Cardiac fibroblast (primary cell): Measurements from ENCODE around the gene ACVR1B.
A peak's percentile ranks its signal among the peaks of the same experiment; 100 is the strongest.

Experiments
- DNase-seq, 2 donors: peaks; one replicate each; pipeline versions ENCODE4 v3.0.0 to v3.0.0-alpha.2; 2010; ENCODE audit warnings: low read depth in 2 of 2
- H3K4me3 ChIP-seq, 2 donors: replicated peaks in 1 of 2; 1 replicate in 1 of 2; 2 replicates in 1 of 2; pipeline ENCODE4 v1.5.1; 2011; ENCODE audit warnings: low read depth in 2 of 2, low read length in 2 of 2, mild to moderate bottlenecking in 2 of 2, moderate library complexity in 1 of 2
- CTCF ChIP-seq: IDR thresholded peaks from one replicate; pipeline ENCODE4 v1.5.1; 2011; ENCODE audit warnings: low read depth, mild to moderate bottlenecking, low read length, inconsistent platforms

ACVR1B gene

GRCh38 chr12:52032446-52032803, 80.9 kb downstream of the ACVR1B start:
- DNase-seq: peak; percentile 78 to 91
- TF ChIP-seq CTCF: no peak
- H3K4me3 ChIP-seq: peak overlapping the region; percentile 19 to 39

GRCh38 chr12:52032804-52033445, 81.4 kb downstream of the ACVR1B start:
- TF ChIP-seq CTCF: no peak
- peak; percentile 97 to 99 for DNase-seq
- H3K4me3 ChIP-seq: peak overlapping the region; percentile 19 to 39

- H3K4me3 ChIP-seq: no peak overlapping the region
These were observed 82.1 kb downstream of the ACVR1B start for GRCh38 chr12:52033446-52034140.

GRCh38 chr12:52035190-52035589, 83.7 kb downstream of the ACVR1B start:
- TF ChIP-seq CTCF: no peak
- DNase-seq: no peak

More at GRCh38 chr12:52033446-52034140, 82.1 kb downstream of the ACVR1B start:
- DNase-seq: no peak
- TF ChIP-seq CTCF: no peak

DNA sequence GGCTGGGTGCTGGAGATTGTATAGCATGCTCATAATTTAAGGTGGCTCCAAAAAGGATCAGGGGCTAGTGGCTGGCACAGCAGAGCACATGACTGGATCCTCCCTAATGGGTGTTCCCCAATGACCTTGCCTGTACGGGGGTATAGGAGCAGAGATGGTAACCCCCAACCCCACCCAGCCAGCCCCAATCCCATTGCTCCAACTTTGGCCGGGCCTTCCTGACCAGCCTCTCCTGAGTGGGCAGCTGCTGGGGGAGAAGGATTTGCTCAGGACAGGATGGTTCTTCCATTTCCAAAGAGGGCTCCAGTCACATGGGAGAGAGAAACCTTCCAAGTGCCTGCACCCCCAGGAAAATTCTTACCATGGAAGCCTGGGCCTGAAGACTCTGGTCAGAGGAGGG, 84.4 kb downstream of the ACVR1B start:
- TF ChIP-seq CTCF: no peak
- DNase-seq: no peak
- no peak overlapping the region for H3K4me3 ChIP-seq

More at GRCh38 chr12:52035190-52035589, 83.7 kb downstream of the ACVR1B start:
- H3K4me3 ChIP-seq: no peak overlapping the region

DNA sequence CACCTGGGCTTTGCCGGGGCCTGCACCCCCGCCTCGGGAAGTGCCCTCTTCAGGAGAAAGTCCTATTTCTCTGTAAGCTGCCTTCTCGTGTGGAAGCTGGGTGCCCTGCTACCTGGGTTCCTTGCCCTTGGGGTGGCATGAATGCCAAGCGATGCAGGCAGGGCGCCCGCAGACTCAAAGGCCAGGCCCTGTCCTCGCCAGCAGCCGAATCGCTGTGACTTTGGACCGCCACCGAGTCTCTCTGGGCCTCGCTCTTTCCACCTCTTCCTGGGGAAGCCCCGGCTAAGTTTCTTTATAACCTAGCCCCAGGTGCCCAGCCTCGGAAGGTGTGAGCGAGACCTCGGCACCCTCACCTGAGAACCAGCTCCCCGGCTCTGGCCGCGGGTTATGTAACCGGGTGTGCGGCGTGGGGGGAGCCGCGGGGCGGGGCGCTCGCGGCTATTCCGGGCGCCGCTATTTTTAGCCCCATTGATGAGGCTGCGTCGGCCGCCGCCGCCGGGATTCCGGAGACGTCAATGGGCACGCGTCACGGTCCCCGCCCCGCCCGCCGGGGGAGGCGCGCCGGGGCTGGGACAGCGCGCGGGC, 85.2 kb downstream of the ACVR1B start:
- DNase-seq: peak; percentile 79 to 90
- H3K4me3 ChIP-seq: peak overlapping the region; percentile 19 to 61
- TF ChIP-seq CTCF: no peak
